MM.1S (cell line): Measurements from ENCODE around the gene SCAI.

Experiments used
- CTCF ChIP-seq: fragments of 300-600 bp; sonication (generic); IDR thresholded peaks from 2 replicates; pipeline ENCODE4 v1.5.1; 2016; ENCODE audit warnings: antibody characterized with exemption, low read length, mixed read lengths
- EZH2 ChIP-seq: fragments of 300-600 bp; sonication (generic); optimal IDR thresholded peaks from 2 replicates; pipeline ENCODE3; 2017; ENCODE audit warnings: low read depth, mild to moderate bottlenecking, antibody characterized with exemption, low read length, mixed read lengths

DNA sequence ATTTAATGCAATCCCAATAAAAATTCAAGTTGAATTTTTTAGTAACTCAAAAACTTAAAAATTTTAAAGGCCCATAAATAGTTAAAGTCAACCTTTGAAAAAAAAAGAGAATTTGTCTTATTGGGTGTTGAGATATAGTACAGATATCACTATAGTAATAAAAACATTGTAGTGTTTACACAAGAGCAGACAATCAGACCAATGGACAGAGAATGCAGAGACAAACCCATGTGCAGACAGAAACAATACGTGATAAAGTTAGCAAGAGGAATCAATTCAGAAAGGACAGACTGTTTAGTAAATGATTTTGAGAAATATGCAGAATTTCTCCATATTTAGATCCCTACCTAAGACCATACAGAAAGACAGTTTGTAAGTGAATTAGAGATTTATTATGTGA, 236.4 kb downstream of the SCAI start:
- TF ChIP-seq CTCF, result no peak
- TF ChIP-seq EZH2, result no peak
